ENCODE results near the gene CALY.
A peak's percentile ranks its signal among the peaks of the same experiment; 100 is the strongest.

CALY gene

GRCh38 chr10:133351408-133352318 is 15.0 kb upstream of the CALY start:
- no peak for DNase-seq

- DNase-seq = no peak
Observed at GRCh38 chr10:133350950-133351329, 14.2 kb upstream of the CALY start.

- DNase-seq = no peak
Observed at GRCh38 chr10:133350283-133350949, 13.7 kb upstream of the CALY start.

- DNase-seq = no peak
Observed at GRCh38 chr10:133349577-133350011, 12.9 kb upstream of the CALY start.

- DNase-seq = no peak
Observed at GRCh38 chr10:133349160-133349568, 12.5 kb upstream of the CALY start.

- no peak for DNase-seq
Observed at GRCh38 chr10:133347710-133348517, 11.2 kb upstream of the CALY start.

GRCh38 chr10:133346413-133346812 is 9.7 kb upstream of the CALY start:
- no peak for DNase-seq

- DNase-seq = no peak
Observed at GRCh38 chr10:133344236-133344635, 7.5 kb upstream of the CALY start.

GRCh38 chr10:133343558-133343957 is 6.9 kb upstream of the CALY start:
- DNase-seq = no peak

GRCh38 chr10:133342942-133343341 is 6.2 kb upstream of the CALY start:
- no peak for DNase-seq

- no peak for DNase-seq
Observed at GRCh38 chr10:133341983-133342382, 5.3 kb upstream of the CALY start.

GRCh38 chr10:133339708-133340380 is 3.1 kb upstream of the CALY start:
- DNase-seq = no peak

GRCh38 chr10:133338080-133339071 is 1.7 kb upstream of the CALY start:
- DNase-seq = no peak

GRCh38 chr10:133337370-133337725 is 652 bp upstream of the CALY start:
- DNase-seq = no peak

- peak in 1 of 58 donors; percentile 70 for DNase-seq
Observed at GRCh38 chr10:133336118-133336576, 549 bp downstream of the CALY start.

GRCh38 chr10:133335246-133336117 is 1.2 kb downstream of the CALY start:
- peak in 48 of 58 donors; percentile 9 to 88 (median 64) for DNase-seq

GRCh38 chr10:133334503-133335245 is 2.0 kb downstream of the CALY start:
- DNase-seq = no peak
